ENCODE data around the gene CDADC1. TPM values are rescaled to one million over a fixed set of nuclear protein-coding genes. Genes with fewer than 3 reads are reported as not detected.

CDADC1 gene
- total and polyA plus RNA-seq, 2 of the 13 experiments (the other 11 are each of a cell fraction or from before 2014, with no cell fraction given), result 2.4 to 9.0 TPM

- peak; percentile 42; the same call in 1 of the 2 replicates for TF ChIP-seq DRAP1 (CRISPR knock-in tag; IDR thresholded peaks at IDR 0.05)
- TF ChIP-seq ZNF24 (IDR thresholded peaks at IDR 0.05), result no peak
- peak in 1 of 2 experiments; percentile 15; a peak in 1 of 4 replicates for TF ChIP-seq EP300 (IDR thresholded peaks at IDR 0.05; ENCODE audit: low read depth in 2 of 2, low read length in 2 of 2)
- TF ChIP-seq EP300 (CRISPR knock-in tag; IDR thresholded peaks at IDR 0.05; ENCODE audit: borderline replicate concordance), result no peak
- no peak for TF ChIP-seq ZFP90 (CRISPR knock-in tag; IDR thresholded peaks at IDR 0.05; ENCODE audit: borderline replicate concordance)
- TF ChIP-seq ZNF563 (CRISPR knock-in tag; IDR thresholded peaks at IDR 0.05), result no peak
- 0 out of 2 replicates have a peak, but pooled peaks have one; percentile 23 for TF ChIP-seq ZMYM4 (CRISPR knock-in tag; IDR thresholded peaks at IDR 0.05)
- 0 out of 2 replicates have a peak, but pooled peaks have one; percentile 17 for TF ChIP-seq GATAD2A (CRISPR knock-in tag; IDR thresholded peaks at IDR 0.05)
- no peak for TF ChIP-seq TCF12 (IDR thresholded peaks at IDR 0.05)
- no peak for TF ChIP-seq TCF12 (CRISPR knock-in tag; IDR thresholded peaks at IDR 0.05)
- TF ChIP-seq ZNF614 (CRISPR knock-in tag; IDR thresholded peaks at IDR 0.05; ENCODE audit: borderline replicate concordance), result 0 out of 2 replicates have a peak, but pooled peaks have one; percentile 34
- 0 out of 2 replicates have a peak, but pooled peaks have one; percentile 20 for TF ChIP-seq BCL6 (CRISPR knock-in tag; IDR thresholded peaks at IDR 0.05)
- TF ChIP-seq ESRRA (CRISPR knock-in tag; IDR thresholded peaks at IDR 0.05; ENCODE audit: low read depth), result no peak
- peak; percentile 61; the same call in 1 of the 2 replicates for TF ChIP-seq SOX5 (CRISPR knock-in tag; IDR thresholded peaks at IDR 0.05; ENCODE audit: borderline replicate concordance)
- TF ChIP-seq RBFOX2 (IDR thresholded peaks at IDR 0.05; ENCODE audit: low read depth, low read length), result 0 out of 2 replicates have a peak, but pooled peaks have one; percentile 11
- peak; percentile 14; the same call in 1 of the 2 replicates for TF ChIP-seq HMG20A (CRISPR knock-in tag; IDR thresholded peaks at IDR 0.05; ENCODE audit: borderline replicate concordance)
- peak; percentile 8; the same call in 1 of the 2 replicates for TF ChIP-seq ZNF331 (CRISPR knock-in tag; IDR thresholded peaks at IDR 0.05)
- no peak for TF ChIP-seq ZBTB43 (CRISPR knock-in tag; conservative IDR thresholded peaks at IDR 0.05)
- no peak for TF ChIP-seq ZNF775 (CRISPR knock-in tag; IDR thresholded peaks at IDR 0.05; ENCODE audit: borderline replicate concordance)
- no peak for TF ChIP-seq ZNF788 (CRISPR knock-in tag; IDR thresholded peaks at IDR 0.05; ENCODE audit: borderline replicate concordance)
These were observed 51.3 kb downstream of the CDADC1 start (continued) for GRCh38 chr13:49298903-49299605.

Measured in HepG2 (cell line).